Measurements from ENCODE around the gene HPS5.

DNA sequence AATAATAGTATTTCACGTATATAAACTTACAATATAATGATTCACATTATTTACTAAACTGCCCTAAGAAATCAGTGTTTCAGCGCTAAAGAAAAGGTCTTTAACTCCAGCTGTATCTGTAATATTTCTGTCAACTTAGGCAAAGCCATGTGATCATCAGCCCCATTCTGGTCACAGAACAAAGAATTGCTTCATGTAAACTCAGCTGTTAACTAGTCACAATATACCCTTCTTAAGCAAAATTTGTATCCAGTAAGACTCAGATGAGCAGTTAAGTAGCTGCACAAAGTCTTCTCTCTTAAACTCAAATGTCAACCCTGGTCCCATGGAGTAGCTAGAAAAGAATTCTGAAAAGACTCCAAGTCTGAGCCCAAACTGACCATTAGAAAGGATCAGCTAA, 26.6 kb downstream of the HPS5 start:
- TF ChIP-seq, protein P1, sequence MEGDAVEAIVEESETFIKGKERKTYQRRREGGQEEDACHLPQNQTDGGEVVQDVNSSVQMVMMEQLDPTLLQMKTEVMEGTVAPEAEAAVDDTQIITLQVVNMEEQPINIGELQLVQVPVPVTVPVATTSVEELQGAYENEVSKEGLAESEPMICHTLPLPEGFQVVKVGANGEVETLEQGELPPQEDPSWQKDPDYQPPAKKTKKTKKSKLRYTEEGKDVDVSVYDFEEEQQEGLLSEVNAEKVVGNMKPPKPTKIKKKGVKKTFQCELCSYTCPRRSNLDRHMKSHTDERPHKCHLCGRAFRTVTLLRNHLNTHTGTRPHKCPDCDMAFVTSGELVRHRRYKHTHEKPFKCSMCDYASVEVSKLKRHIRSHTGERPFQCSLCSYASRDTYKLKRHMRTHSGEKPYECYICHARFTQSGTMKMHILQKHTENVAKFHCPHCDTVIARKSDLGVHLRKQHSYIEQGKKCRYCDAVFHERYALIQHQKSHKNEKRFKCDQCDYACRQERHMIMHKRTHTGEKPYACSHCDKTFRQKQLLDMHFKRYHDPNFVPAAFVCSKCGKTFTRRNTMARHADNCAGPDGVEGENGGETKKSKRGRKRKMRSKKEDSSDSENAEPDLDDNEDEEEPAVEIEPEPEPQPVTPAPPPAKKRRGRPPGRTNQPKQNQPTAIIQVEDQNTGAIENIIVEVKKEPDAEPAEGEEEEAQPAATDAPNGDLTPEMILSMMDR (IDR thresholded peaks at IDR 0.05): no peak
- TF ChIP-seq POLR2A (IDR thresholded peaks at IDR 0.05): no peak

Measured in breast epithelium (tissue), 3 donors.